SH-SY5Y (cell line): ENCODE data around the gene CROCC2.

Experiments
- GATA2 ChIP-seq: IDR thresholded peaks from 2 replicates; pipeline ENCODE4 v1.6.1; 2011; ENCODE audit warnings: mild to moderate bottlenecking, low read depth, low read length
- GATA3 ChIP-seq: IDR thresholded peaks from 2 replicates; pipeline ENCODE4 v1.6.1; 2011; ENCODE audit warnings: low read depth, mild to moderate bottlenecking, low read length, moderate library complexity

The CROCC2 gene

GRCh38 chr2:240960309-240960970 is 54.3 kb downstream of the CROCC2 start:
- no peak for TF ChIP-seq GATA2
- no peak for TF ChIP-seq GATA3

- TF ChIP-seq GATA3 (no peak), GATA2 (no peak)
These were observed 55.1 kb downstream of the CROCC2 start for GRCh38 chr2:240960971-240961876.

- TF ChIP-seq GATA3, result no peak
- TF ChIP-seq GATA2, result no peak
These were observed 55.8 kb downstream of the CROCC2 start for GRCh38 chr2:240961910-240962299.

- TF ChIP-seq GATA2 (no peak), GATA3 (no peak)
These were observed 56.3 kb downstream of the CROCC2 start for GRCh38 chr2:240962300-240963064.

- TF ChIP-seq GATA2 (no peak), GATA3 (no peak)
These were observed 57.1 kb downstream of the CROCC2 start for GRCh38 chr2:240963065-240963867.

GRCh38 chr2:240963868-240964703 is 58.0 kb downstream of the CROCC2 start:
- TF ChIP-seq GATA2 (no peak), GATA3 (no peak)

- TF ChIP-seq GATA3 (no peak), GATA2 (no peak)
These were observed 58.7 kb downstream of the CROCC2 start for GRCh38 chr2:240964704-240965295.

- TF ChIP-seq GATA3 (no peak), GATA2 (no peak)
These were observed 59.3 kb downstream of the CROCC2 start for GRCh38 chr2:240965296-240965904.

- TF ChIP-seq GATA3, result no peak
- no peak for TF ChIP-seq GATA2
These were observed 59.8 kb downstream of the CROCC2 start for GRCh38 chr2:240965905-240966456.

- no peak for TF ChIP-seq GATA3
- no peak for TF ChIP-seq GATA2
These were observed 60.3 kb downstream of the CROCC2 start for GRCh38 chr2:240966457-240966905.

- TF ChIP-seq GATA3 (no peak), GATA2 (no peak)
These were observed 61.0 kb downstream of the CROCC2 start for GRCh38 chr2:240966906-240967680.
